Fibroblast of lung (primary cell): ENCODE data around the gene CPNE4. TPM values are rescaled to one million over a fixed set of nuclear protein-coding genes. Genes with fewer than 3 reads are reported as not detected.

Experiments used
- DNase-seq, 2 donors: peaks; one replicate each; pipeline versions ENCODE4 v3.0.0 to v3.0.0-alpha.2; 2010; ENCODE audit warnings: low read depth in 2 of 2
- H2AFZ ChIP-seq: 2 replicates; pipeline ENCODE4 v1.5.1; 2012; ENCODE audit warnings: low read length, control low read depth, inconsistent platforms
- H3K27ac ChIP-seq: 2 replicates; pipeline ENCODE4 v1.5.1; 2011; ENCODE audit warnings: low read length, control low read depth; ENCODE audit not compliant: insufficient read depth
- H3K27me3 ChIP-seq: 2 replicates; pipeline ENCODE4 v1.5.1; 2011; ENCODE audit warnings: mild to moderate bottlenecking, low read length; ENCODE audit not compliant: control insufficient read depth, insufficient read depth
- H3K36me3 ChIP-seq: 2 replicates; pipeline ENCODE4 v1.5.1; 2011; ENCODE audit warnings: low read length; ENCODE audit not compliant: control insufficient read depth, insufficient read depth
- H3K4me1 ChIP-seq: 2 replicates; pipeline ENCODE4 v1.5.1; 2011; ENCODE audit warnings: low read length; ENCODE audit not compliant: control insufficient read depth, insufficient read depth; ENCODE audit errors: extremely low read depth
- H3K4me2 ChIP-seq: 2 replicates; pipeline ENCODE4 v1.5.1; 2011; ENCODE audit warnings: low read length, control low read depth; ENCODE audit not compliant: insufficient read depth; ENCODE audit errors: extremely low read depth
- H3K4me3 ChIP-seq, 4 experiments: fragments of 200-600 bp in 1 of 4; sonication (generic) in 1 of 4; replicated peaks in 1 of 4; 2 replicates each; pipeline ENCODE4 v1.5.1; 2011 to 2016; ENCODE audit warnings: low read length in 4 of 4, low read depth in 3 of 4, mild to moderate bottlenecking in 3 of 4, control low read depth in 2 of 4, inconsistent platforms in 1 of 4, mixed read lengths in 1 of 4; ENCODE audit not compliant: insufficient read depth in 1 of 4; ENCODE audit errors: control extremely low read depth in 1 of 4
- H3K79me2 ChIP-seq: 2 replicates; pipeline ENCODE4 v1.5.1; 2012; ENCODE audit warnings: mild to moderate bottlenecking, low read length, inconsistent platforms; ENCODE audit not compliant: control insufficient read depth, insufficient read depth
- H3K9ac ChIP-seq: 2 replicates; pipeline ENCODE4 v1.5.1; 2011; ENCODE audit warnings: mild to moderate bottlenecking, low read length, control low read depth; ENCODE audit not compliant: insufficient read depth
- H3K9me3 ChIP-seq: 2 replicates; pipeline ENCODE4 v1.5.1; 2012; ENCODE audit warnings: low read depth, low read length; ENCODE audit not compliant: control insufficient read depth, insufficient read depth
- H4K20me1 ChIP-seq: 2 replicates; pipeline ENCODE4 v1.5.1; 2011; ENCODE audit warnings: low read length; ENCODE audit not compliant: control insufficient read depth, insufficient read depth; ENCODE audit errors: extremely low read depth
- EZH2 ChIP-seq: IDR thresholded peaks from 2 replicates; pipeline ENCODE4 v1.5.1; 2012; ENCODE audit warnings: low read length, control low read depth, mild to moderate bottlenecking; ENCODE audit errors: missing control alignments
- polyA plus RNA-seq, 2 donors: library from polyadenylated mRNA; depleted of rRNA in 1 of 2; stranded (reverse) in 1 of 2; unstranded in 1 of 2; fragments of >200 nt; gene quantifications; 2 replicates each; pipeline ENCODE4 v1.2.1, GENCODE V29; 2011 to 2012; ENCODE audit warnings: missing spikeins in 1 of 2
- total RNA-seq: library from RNA; depleted of rRNA; stranded (reverse); fragments of >200 nt; gene quantifications from 2 replicates; pipeline ENCODE4 v1.2.1, GENCODE V29; 2014
- TF ChIP-seq, protein P1 (sequence below), 2 donors: IDR thresholded peaks in 1 of 2; conservative IDR thresholded peaks in 1 of 2; 1 replicate in 1 of 2; 2 replicates in 1 of 2; pipeline ENCODE4 v1.5.1; 2011 to 2012; ENCODE audit warnings: low read length in 2 of 2, control low read depth in 1 of 2, inconsistent platforms in 1 of 2, low read depth in 1 of 2, mild to moderate bottlenecking in 1 of 2

CPNE4 gene
- total and polyA plus RNA-seq, 2 donors (not counting 1 experiment from before 2014, with no cell fraction given) = 0.17 TPM; not detected in 1

DNA sequence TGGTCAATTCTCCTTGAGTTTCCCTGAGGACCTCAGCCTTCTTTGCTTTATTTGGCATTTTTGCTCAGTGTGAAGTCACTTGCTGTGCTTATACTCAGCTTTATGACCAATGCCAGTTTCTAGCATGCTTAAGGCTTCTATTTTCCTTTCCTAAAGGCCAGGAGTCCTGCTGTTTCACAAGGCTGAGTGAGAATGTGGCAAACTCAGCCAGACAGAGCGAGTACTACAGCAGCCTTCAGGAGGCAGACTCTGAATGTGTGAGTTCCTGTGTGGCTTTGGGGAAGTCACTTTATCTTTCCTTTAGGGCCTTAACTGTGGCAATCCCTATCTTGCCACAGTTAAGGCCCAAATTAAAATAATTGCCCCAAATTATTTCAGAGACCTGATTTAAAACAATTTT, 318.8 kb downstream of the CPNE4 start:
- Histone ChIP-seq H3K36me3 (no peaks in the 10 kb centered on the region), H2AFZ (no peak overlapping the region), H3K4me3 (no peak overlapping the region), H3K27me3 (no peaks in the 10 kb centered on the region), H4K20me1 (no peaks in the 10 kb centered on the region), H3K9me3 (no peaks in the 10 kb centered on the region), H3K27ac (no peak overlapping the region), H3K9ac (no peak overlapping the region), H3K4me1 (no peaks in the 10 kb centered on the region), H3K4me2 (no peak overlapping the region), H3K79me2 (no peaks in the 10 kb centered on the region)
- TF ChIP-seq, protein P1, sequence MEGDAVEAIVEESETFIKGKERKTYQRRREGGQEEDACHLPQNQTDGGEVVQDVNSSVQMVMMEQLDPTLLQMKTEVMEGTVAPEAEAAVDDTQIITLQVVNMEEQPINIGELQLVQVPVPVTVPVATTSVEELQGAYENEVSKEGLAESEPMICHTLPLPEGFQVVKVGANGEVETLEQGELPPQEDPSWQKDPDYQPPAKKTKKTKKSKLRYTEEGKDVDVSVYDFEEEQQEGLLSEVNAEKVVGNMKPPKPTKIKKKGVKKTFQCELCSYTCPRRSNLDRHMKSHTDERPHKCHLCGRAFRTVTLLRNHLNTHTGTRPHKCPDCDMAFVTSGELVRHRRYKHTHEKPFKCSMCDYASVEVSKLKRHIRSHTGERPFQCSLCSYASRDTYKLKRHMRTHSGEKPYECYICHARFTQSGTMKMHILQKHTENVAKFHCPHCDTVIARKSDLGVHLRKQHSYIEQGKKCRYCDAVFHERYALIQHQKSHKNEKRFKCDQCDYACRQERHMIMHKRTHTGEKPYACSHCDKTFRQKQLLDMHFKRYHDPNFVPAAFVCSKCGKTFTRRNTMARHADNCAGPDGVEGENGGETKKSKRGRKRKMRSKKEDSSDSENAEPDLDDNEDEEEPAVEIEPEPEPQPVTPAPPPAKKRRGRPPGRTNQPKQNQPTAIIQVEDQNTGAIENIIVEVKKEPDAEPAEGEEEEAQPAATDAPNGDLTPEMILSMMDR (conservative IDR thresholded peaks at IDR 0.05 in 1 of 2, IDR thresholded peaks at IDR 0.05 in 1 of 2; ENCODE audit: low read depth in 1 of 2, low read length in 2 of 2) = no peak
- TF ChIP-seq EZH2 = no peak
- DNase-seq = no peak

DNA sequence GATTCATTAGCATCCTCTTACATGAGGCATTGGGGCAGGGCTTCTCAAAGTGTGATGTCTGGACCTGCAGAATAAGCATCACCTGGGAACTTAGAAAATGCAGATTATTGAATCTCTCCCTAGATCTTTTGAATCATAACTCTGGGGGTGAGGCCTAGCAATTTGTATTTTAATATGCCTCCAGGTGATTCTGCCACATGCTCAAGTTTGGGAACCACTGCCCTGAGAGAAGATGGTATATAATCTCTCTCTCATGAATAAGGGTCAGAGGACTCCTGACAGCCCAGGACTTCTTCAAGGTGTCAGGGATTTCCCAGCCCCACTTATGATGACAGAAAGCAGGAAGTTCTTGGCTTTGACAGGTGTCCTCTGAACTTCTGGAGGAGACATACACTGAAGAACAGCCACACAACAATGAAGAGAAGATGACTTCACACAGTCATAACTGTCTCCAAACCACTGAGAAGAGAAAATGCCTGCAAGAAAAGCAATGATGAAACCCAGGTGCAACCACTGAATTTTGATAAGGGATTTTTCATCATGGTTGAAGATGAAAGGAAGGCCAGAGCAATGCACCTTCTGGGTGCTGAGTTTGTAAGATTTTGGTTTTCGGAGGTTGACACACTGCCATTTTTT, 320.1 kb downstream of the CPNE4 start:
- H3K27me3 ChIP-seq = no peaks in the 10 kb centered on the region
- H3K79me2 ChIP-seq = no peaks in the 10 kb centered on the region
- no peak overlapping the region for H3K27ac ChIP-seq
- H3K4me2 ChIP-seq = no peak overlapping the region
- H3K9me3 ChIP-seq = no peaks in the 10 kb centered on the region
- no peak for TF ChIP-seq EZH2
- TF ChIP-seq, protein P1 (conservative IDR thresholded peaks at IDR 0.05 in 1 of 2, IDR thresholded peaks at IDR 0.05 in 1 of 2; ENCODE audit: low read depth in 1 of 2, low read length in 2 of 2) = no peak
- no peaks in the 10 kb centered on the region for H3K4me1 ChIP-seq
- H3K9ac ChIP-seq = no peak overlapping the region
- no peak for DNase-seq
- H3K36me3 ChIP-seq = no peaks in the 10 kb centered on the region
- no peak overlapping the region for H3K4me3 ChIP-seq
- H4K20me1 ChIP-seq = no peaks in the 10 kb centered on the region
- no peak overlapping the region for H2AFZ ChIP-seq

DNA sequence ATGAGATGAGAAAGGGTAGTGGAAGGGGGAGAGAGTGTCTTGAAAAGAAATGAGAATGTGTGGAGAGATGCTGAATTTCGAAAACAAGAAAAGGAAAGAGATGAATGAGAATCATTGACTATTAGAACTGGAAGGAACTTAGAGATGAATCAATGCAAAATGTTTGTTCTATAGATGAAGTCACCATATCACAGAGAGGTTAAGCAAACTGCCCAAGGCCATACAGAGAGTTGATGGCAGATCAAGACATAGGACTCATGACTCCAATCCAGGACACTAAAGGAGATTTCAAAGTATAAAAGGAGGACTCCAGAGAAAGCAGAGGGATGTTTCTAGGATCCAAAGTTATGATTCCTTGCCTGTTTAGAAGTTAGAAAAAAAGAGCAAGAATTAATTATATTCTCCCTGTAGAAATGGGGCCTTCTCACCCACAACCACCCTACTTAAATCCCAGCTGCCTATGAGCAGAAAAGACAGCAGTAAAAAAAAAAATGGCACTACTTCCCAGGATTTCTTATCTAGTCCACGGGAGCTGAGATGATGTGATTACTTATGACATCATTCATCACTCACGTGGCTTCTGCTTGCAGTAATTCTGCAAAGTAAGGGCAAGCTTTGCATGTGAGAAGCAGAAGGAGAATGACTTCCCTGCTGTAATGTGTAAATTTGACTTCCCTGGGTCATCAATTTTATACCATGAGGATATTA, 321.2 kb downstream of the CPNE4 start:
- no peak overlapping the region for H2AFZ ChIP-seq
- H3K4me3 ChIP-seq = no peak overlapping the region
- no peak overlapping the region for H3K9ac ChIP-seq
- H4K20me1 ChIP-seq = no peaks in the 10 kb centered on the region
- no peak for DNase-seq
- no peaks in the 10 kb centered on the region for H3K79me2 ChIP-seq
- H3K4me1 ChIP-seq = no peaks in the 10 kb centered on the region
- H3K4me2 ChIP-seq = no peak overlapping the region
- H3K9me3 ChIP-seq = no peaks in the 10 kb centered on the region
- H3K27me3 ChIP-seq = no peaks in the 10 kb centered on the region
- TF ChIP-seq, protein P1 (conservative IDR thresholded peaks at IDR 0.05 in 1 of 2, IDR thresholded peaks at IDR 0.05 in 1 of 2; ENCODE audit: low read depth in 1 of 2, low read length in 2 of 2) = no peak
- TF ChIP-seq EZH2 = no peak
- H3K27ac ChIP-seq = no peak overlapping the region
- H3K36me3 ChIP-seq = no peaks in the 10 kb centered on the region
